Measurements from ENCODE around the gene C2CD4A. TPM values are rescaled to one million over a fixed set of nuclear protein-coding genes. Genes with fewer than 3 reads are reported as not detected.

C2CD4A gene
- total and polyA plus RNA-seq, 10 of the 15 experiments (the other 5 are each of a cell fraction or from before 2014, with no cell fraction given) = not detected

DNA sequence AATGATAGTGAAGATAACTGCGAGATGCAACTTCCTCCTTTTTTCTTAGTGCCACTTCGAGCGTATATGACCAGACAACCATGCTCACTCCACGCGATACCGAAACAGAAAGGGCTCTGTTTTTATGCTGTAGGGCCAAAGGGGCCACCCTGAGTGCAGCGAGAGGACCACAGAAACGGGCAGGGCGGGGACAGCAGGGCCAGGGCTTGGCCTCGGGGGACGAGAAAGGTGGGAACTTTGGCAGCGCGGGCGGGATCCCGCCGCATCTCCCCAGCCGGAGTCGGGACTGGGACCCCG, 7.0 kb upstream of the C2CD4A start (continued):
- TF ChIP-seq LARP7 (IDR thresholded peaks at IDR 0.05) (no peak), MEF2B (IDR thresholded peaks at IDR 0.05; ENCODE audit: partially characterized antibody, poor library complexity, severe bottlenecking) (no peak), NFIC (IDR thresholded peaks at IDR 0.05; ENCODE audit: low read depth, low read length) (no peak; the same call in 1 of the 2 replicates), SREBF2 (IDR thresholded peaks at IDR 0.05; ENCODE audit: low read length) (no peak), STAT1 (conservative IDR thresholded peaks at IDR 0.05) (no peak), RAD51 (IDR thresholded peaks at IDR 0.05) (no peak), RAD21 (IDR thresholded peaks at IDR 0.05; ENCODE audit: insufficient read depth, low read depth, low read length) (no peak), CREB1 (IDR thresholded peaks at IDR 0.05; ENCODE audit: low read depth) (no peak), ZNF207 (IDR thresholded peaks at IDR 0.05; ENCODE audit: borderline replicate concordance) (no peak), ZNF24 (IDR thresholded peaks at IDR 0.05) (no peak), TCF7 (IDR thresholded peaks at IDR 0.05; ENCODE audit: borderline replicate concordance) (no peak), CHD1 (IDR thresholded peaks at IDR 0.05; ENCODE audit: low read depth, low read length) (peak; percentile 38; the same call in 1 of the 2 replicates), EED (IDR thresholded peaks at IDR 0.05; ENCODE audit: low read depth) (no peak), MYC (IDR thresholded peaks at IDR 0.05; ENCODE audit: insufficient read depth, insufficient read length, insufficient replicate concordance, low read length, severe bottlenecking) (no peak), PML (IDR thresholded peaks at IDR 0.05; ENCODE audit: low read length) (no peak), SP1 (IDR thresholded peaks at IDR 0.05; ENCODE audit: low read depth, low read length) (no peak), JUND (IDR thresholded peaks at IDR 0.05; ENCODE audit: low read depth, low read length) (no peak), ZNF274 (IDR thresholded peaks at IDR 0.05; ENCODE audit: insufficient read depth, insufficient read length) (no peak), HCFC1 (IDR thresholded peaks at IDR 0.05; ENCODE audit: low read length) (0 out of 2 replicates have a peak, but pooled peaks have one; percentile 18), MEF2A (IDR thresholded peaks at IDR 0.05; ENCODE audit: insufficient read depth, low read depth, low read length) (no peak), CHD2 (IDR thresholded peaks at IDR 0.05; ENCODE audit: borderline replicate concordance, low read depth, low read length) (0 out of 2 replicates have a peak, but pooled peaks have one; percentile 22), KLF5 (IDR thresholded peaks at IDR 0.05; ENCODE audit: partially characterized antibody) (no peak)
- TF ChIP-seq, protein P1, sequence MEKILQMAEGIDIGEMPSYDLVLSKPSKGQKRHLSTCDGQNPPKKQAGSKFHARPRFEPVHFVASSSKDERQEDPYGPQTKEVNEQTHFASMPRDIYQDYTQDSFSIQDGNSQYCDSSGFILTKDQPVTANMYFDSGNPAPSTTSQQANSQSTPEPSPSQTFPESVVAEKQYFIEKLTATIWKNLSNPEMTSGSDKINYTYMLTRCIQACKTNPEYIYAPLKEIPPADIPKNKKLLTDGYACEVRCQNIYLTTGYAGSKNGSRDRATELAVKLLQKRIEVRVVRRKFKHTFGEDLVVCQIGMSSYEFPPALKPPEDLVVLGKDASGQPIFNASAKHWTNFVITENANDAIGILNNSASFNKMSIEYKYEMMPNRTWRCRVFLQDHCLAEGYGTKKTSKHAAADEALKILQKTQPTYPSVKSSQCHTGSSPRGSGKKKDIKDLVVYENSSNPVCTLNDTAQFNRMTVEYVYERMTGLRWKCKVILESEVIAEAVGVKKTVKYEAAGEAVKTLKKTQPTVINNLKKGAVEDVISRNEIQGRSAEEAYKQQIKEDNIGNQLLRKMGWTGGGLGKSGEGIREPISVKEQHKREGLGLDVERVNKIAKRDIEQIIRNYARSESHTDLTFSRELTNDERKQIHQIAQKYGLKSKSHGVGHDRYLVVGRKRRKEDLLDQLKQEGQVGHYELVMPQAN (conservative IDR thresholded peaks at IDR 0.05) = peak; percentile 40; the same call in 1 of the 2 replicates
- TF ChIP-seq, protein P2, sequence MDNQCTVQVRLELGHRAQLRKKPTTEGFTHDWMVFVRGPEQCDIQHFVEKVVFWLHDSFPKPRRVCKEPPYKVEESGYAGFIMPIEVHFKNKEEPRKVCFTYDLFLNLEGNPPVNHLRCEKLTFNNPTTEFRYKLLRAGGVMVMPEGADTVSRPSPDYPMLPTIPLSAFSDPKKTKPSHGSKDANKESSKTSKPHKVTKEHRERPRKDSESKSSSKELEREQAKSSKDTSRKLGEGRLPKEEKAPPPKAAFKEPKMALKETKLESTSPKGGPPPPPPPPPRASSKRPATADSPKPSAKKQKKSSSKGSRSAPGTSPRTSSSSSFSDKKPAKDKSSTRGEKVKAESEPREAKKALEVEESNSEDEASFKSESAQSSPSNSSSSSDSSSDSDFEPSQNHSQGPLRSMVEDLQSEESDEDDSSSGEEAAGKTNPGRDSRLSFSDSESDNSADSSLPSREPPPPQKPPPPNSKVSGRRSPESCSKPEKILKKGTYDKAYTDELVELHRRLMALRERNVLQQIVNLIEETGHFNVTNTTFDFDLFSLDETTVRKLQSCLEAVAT (IDR thresholded peaks at IDR 0.05) = peak; percentile 49
- TF ChIP-seq, protein P3, sequence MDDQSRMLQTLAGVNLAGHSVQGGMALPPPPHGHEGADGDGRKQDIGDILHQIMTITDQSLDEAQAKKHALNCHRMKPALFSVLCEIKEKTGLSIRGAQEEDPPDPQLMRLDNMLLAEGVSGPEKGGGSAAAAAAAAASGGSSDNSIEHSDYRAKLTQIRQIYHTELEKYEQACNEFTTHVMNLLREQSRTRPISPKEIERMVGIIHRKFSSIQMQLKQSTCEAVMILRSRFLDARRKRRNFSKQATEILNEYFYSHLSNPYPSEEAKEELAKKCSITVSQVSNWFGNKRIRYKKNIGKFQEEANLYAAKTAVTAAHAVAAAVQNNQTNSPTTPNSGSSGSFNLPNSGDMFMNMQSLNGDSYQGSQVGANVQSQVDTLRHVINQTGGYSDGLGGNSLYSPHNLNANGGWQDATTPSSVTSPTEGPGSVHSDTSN (IDR thresholded peaks at IDR 0.05; ENCODE audit: insufficient replicate concordance, low read depth, low read length) = no peak
- TF ChIP-seq, protein P4, sequence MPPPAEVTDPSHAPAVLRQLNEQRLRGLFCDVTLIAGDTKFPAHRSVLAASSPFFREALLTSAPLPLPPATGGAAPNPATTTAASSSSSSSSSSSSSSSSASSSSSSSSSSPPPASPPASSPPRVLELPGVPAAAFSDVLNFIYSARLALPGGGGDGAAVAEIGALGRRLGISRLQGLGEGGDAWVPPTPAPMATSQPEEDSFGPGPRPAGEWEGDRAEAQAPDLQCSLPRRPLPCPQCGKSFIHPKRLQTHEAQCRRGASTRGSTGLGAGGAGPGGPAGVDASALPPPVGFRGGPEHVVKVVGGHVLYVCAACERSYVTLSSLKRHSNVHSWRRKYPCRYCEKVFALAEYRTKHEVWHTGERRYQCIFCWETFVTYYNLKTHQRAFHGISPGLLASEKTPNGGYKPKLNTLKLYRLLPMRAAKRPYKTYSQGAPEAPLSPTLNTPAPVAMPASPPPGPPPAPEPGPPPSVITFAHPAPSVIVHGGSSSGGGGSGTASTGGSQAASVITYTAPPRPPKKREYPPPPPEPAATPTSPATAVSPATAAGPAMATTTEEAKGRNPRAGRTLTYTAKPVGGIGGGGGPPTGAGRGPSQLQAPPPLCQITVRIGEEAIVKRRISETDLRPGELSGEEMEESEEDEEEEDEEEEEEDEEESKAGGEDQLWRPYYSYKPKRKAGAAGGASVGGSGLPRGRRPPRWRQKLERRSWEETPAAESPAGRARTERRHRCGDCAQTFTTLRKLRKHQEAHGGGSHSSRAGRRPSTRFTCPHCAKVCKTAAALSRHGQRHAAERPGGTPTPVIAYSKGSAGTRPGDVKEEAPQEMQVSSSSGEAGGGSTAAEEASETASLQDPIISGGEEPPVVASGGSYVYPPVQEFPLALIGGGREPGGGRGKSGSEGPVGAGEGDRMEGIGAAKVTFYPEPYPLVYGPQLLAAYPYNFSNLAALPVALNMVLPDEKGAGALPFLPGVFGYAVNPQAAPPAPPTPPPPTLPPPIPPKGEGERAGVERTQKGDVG (CRISPR knock-in tag; IDR thresholded peaks at IDR 0.05) = no peak

All from GM12878 (cell line).